BJ (cell line): Measurements from ENCODE around the gene RECK. TPM values are rescaled to one million over a fixed set of nuclear protein-coding genes. Genes with fewer than 3 reads are reported as not detected.

Source experiments
- CTCF ChIA-PET: fragments of 350-600 bp; formaldehyde crosslinking; extraction: SDS; loops from one replicate; lab custom pipeline; 2021; ENCODE audit warnings: antibody characterized with exemption, inconsistent platforms; lab: Yijun Ruan, JAX
- POLR2A ChIA-PET: fragments of 300-600 bp; sonication (Branson Sonifier 250); formaldehyde crosslinking; extraction: SDS; loops from one replicate; lab custom pipeline; 2021; ENCODE audit warnings: antibody characterized with exemption; lab: Charles Lee
- DNase-seq: peaks from one replicate; pipeline ENCODE4 v3.0.0-alpha.2; 2011; ENCODE audit warnings: low read depth
- H3K27me3 ChIP-seq: 2 replicates; pipeline ENCODE4 v1.6.0; 2011; ENCODE audit warnings: low read length; ENCODE audit not compliant: control insufficient read depth, insufficient read depth
- H3K36me3 ChIP-seq: 2 replicates; pipeline ENCODE4 v1.5.1; 2011; ENCODE audit warnings: low read length; ENCODE audit not compliant: control insufficient read depth, insufficient read depth
- H3K4me3 ChIP-seq: 2 replicates; pipeline ENCODE4 v1.5.1; 2011; ENCODE audit warnings: low read depth, mild to moderate bottlenecking, control low read depth, low read length
- CTCF ChIP-seq: IDR thresholded peaks from 2 replicates; pipeline ENCODE4 v1.5.1; 2011; ENCODE audit warnings: low read depth, mild to moderate bottlenecking, control low read depth, inconsistent platforms, low read length, moderate library complexity; ENCODE audit not compliant: insufficient read depth
- polyA plus RNA-seq: library from polyadenylated mRNA; depleted of rRNA; stranded (reverse); fragments of >200 nt; gene quantifications from 2 replicates; pipeline ENCODE4 v1.2.3, GENCODE V29; 2011

Gene RECK
- polyA plus RNA-seq, 1 experiment: 59.8 TPM

DNA sequence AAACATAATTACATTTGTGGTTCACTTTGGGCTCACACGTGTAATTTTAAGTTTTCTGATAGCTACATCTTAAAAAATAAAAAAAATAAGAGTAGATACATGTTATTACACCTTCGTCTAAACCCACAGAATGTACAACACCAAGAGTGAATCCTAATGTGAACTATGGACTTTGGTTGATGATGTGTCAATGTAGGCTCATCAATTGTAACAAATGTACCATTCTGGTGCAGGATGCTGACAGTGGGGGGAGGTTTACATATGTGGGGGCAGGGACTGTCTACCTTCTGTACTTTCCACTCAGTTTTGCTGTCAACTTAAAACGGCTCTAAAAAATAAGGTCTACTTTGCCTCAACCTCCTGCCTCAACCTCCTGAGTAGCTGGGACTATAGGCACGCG, 2.5 kb upstream of the RECK start:
- CTCF ChIA-PET: interaction anchor here (0.6 to 1.5 kb wide), 3 partner anchors 11 to 614 kb away, joined by 3 to 6 read pairs (median 4); no protein-coding TSS in a partner anchor
- no peak for DNase-seq
- Histone ChIP-seq H3K27me3 (no peaks in the 10 kb centered on the region), H3K4me3 (no peak overlapping the region), H3K36me3 (no peaks in the 10 kb centered on the region; the same call in 1 of the 2 replicates)
- TF ChIP-seq CTCF: no peak
- POLR2A ChIA-PET: no interaction called here

- no peaks in the 10 kb centered on the region for H3K27me3 ChIP-seq
- ChIA-PET CTCF (interaction anchor here (0.9 to 1.5 kb wide), 5 partner anchors 12 to 132 kb away, joined by 3 to 6 read pairs (median 4); no protein-coding TSS in a partner anchor), POLR2A (interaction anchor here (0.5 to 0.7 kb wide), 3 partner anchors 89 to 361 kb away, joined by 3 to 10 read pairs (median 3); no protein-coding TSS in a partner anchor)
- TF ChIP-seq CTCF: no peak
- no peaks in the 10 kb centered on the region; the same call in 1 of the 2 replicates for H3K36me3 ChIP-seq
- no peak overlapping the region for H3K4me3 ChIP-seq
- no peak for DNase-seq
Observed at GRCh38 chr9:36035006-36035405, 1.7 kb upstream of the RECK start.

GRCh38 chr9:36036253-36036779, 397 bp upstream of the RECK start:
- CTCF ChIA-PET: interaction anchor here (1.0 to 1.8 kb wide), 6 partner anchors 13 to 154 kb away, joined by 3 to 6 read pairs (median 4); no protein-coding TSS in a partner anchor
- Histone ChIP-seq H3K27me3 (no peaks in the 10 kb centered on the region), H3K4me3 (no peak overlapping the region), H3K36me3 (no peaks in the 10 kb centered on the region; the same call in 1 of the 2 replicates)
- DNase-seq: no peak
- TF ChIP-seq CTCF: no peak
- POLR2A ChIA-PET: interaction anchor here (0.6 to 0.8 kb wide), 3 partner anchors 103 to 116 kb away, joined by 3 to 32 read pairs (median 3); no protein-coding TSS in a partner anchor

DNA sequence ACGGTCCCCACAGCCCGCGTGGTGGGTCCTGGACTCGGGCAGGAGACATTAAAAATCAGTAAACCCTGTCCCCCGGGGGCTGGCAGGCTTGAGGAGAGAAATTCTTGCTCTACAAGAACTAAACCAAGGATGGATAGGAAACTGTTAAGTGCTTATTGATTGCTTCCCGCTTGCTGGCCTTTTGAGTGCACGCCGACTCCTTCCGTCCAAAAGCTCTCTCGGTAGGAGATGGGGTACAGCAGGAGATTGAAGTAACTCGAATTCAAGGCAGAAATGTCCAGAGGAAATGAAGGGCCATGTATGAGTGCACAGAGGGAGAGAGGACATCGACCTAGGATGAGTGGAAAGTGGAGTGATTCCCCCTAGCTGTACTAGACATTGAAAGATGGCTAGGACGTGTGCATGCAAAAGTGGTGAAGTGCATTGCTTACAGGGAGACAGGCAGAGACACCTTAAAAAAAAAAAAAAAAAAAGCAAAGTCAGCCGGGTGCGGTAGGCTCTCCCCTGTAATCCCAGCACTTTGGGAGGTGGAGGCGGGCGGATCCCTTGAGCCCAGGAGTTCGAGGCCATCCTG, 923 bp downstream of the RECK start:
- ChIA-PET CTCF (interaction anchor here (1.4 to 3.1 kb wide), 3 partner anchors 14 to 153 kb away, joined by 5 to 13 read pairs (median 6); partner anchors contain the start of gene CLTA), POLR2A (no interaction called here)
- no peak for TF ChIP-seq CTCF
- no peaks in the 10 kb centered on the region for H3K27me3 ChIP-seq
- DNase-seq: no peak
- no peaks in the 10 kb centered on the region; the same call in 1 of the 2 replicates for H3K36me3 ChIP-seq
- H3K4me3 ChIP-seq: peak overlapping the region; percentile 79

DNA sequence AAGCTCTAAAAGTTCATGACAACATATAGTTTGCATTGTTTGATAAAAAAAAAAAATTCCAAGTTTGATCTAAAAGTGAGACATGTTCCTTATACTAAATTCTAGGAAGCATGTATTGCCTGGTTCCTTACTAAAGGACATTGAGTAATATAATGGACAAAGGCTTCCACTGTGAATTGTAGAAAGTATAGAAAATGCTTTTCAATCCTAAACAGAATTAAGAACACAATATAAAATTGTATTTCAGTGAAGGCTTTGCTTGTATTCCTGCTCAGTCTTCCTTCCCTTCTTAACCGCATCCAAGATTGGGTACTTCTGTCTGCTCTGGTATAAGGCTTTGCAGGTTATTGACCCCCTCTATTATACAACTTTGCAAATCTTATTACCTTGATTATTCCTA, 2.4 kb downstream of the RECK start:
- Histone ChIP-seq H3K4me3 (peak overlapping the region; percentile 79), H3K36me3 (no peaks in the 10 kb centered on the region; the same call in 1 of the 2 replicates), H3K27me3 (no peaks in the 10 kb centered on the region)
- no peak for TF ChIP-seq CTCF
- CTCF ChIA-PET: interaction anchor here (0.9 to 3.1 kb wide), 4 partner anchors 15 to 151 kb away, joined by 3 to 13 read pairs (median 6); partner anchors contain the start of gene CLTA
- DNase-seq: no peak
- POLR2A ChIA-PET: interaction anchor here (0.6 kb wide), 1 partner anchor 63 kb away, joined by 3 read pairs; no protein-coding TSS in a partner anchor
